HEK293 (cell line): ENCODE results near the gene TDP2.

Experiments used
- CTCF ChIA-PET: fragments of 350-600 bp; formaldehyde crosslinking; extraction: SDS; loops from one replicate; lab custom pipeline; 2021; ENCODE audit warnings: antibody characterized with exemption; lab: Yijun Ruan, JAX
- POLR2A ChIA-PET: fragments of 300-600 bp; formaldehyde crosslinking; extraction: SDS; loops from one replicate; lab custom pipeline; 2020; ENCODE audit warnings: antibody characterized with exemption, inconsistent platforms; lab: Yijun Ruan, JAX
- H3K27ac ChIP-seq: fragments of 200-500 bp; sonication (Bioruptor generic); 2 replicates; pipeline ENCODE4 v1.5.1; 2014; ENCODE audit warnings: low read depth, low read length, control low read depth, inconsistent platforms; ENCODE audit errors: extremely low read depth
- H3K36me3 ChIP-seq, 2 experiments: fragments of 200-500 bp in 1 of 2; sonication (Bioruptor generic) in 1 of 2; 1 replicate in 1 of 2; 2 replicates in 1 of 2; pipeline ENCODE4 v1.5.1; 2014 to 2017; ENCODE audit warnings: inconsistent platforms in 2 of 2, low read length in 2 of 2; ENCODE audit not compliant: control insufficient read depth in 2 of 2, insufficient read depth in 1 of 2
- H3K4me1 ChIP-seq: fragments of 200-500 bp; sonication (Bioruptor generic); 2 replicates; pipeline ENCODE4 v1.5.1; 2014; ENCODE audit warnings: mild to moderate bottlenecking, low read length, inconsistent platforms; ENCODE audit not compliant: control insufficient read depth, insufficient read depth
- H3K4me3 ChIP-seq: 2 replicates; pipeline ENCODE4 v1.5.1; 2011; ENCODE audit warnings: low read depth, mild to moderate bottlenecking, control low read depth, low read length, moderate library complexity
- H3K9me3 ChIP-seq: fragments of 200-500 bp; sonication (Bioruptor generic); 2 replicates; pipeline ENCODE4 v1.5.1; 2014; ENCODE audit warnings: low read depth, low read length, inconsistent platforms; ENCODE audit not compliant: control insufficient read depth, insufficient read depth
- GLI2 ChIP-seq: fragments of 450-650 bp; formaldehyde crosslinking; IDR thresholded peaks from 2 replicates; pipeline ENCODE4; 2017; ENCODE audit warnings: missing biosample characterization, missing genetic modification characterization, low read depth, borderline replicate concordance
- MZF1 ChIP-seq: fragments of 450-650 bp; formaldehyde crosslinking; IDR thresholded peaks from 2 replicates; pipeline ENCODE4 v1.5.1; 2017; ENCODE audit warnings: missing biosample characterization, missing genetic modification characterization, borderline replicate concordance
- SCRT1 ChIP-seq: fragments of 450-650 bp; formaldehyde crosslinking; IDR thresholded peaks from 2 replicates; pipeline ENCODE4 v1.5.1; 2016; ENCODE audit warnings: missing biosample characterization, missing genetic modification characterization, borderline replicate concordance
- SP7 ChIP-seq: fragments of 450-650 bp; formaldehyde crosslinking; IDR thresholded peaks from 2 replicates; pipeline ENCODE4 v1.5.1; 2016; ENCODE audit warnings: missing biosample characterization, missing genetic modification characterization
- ZBTB7A ChIP-seq: fragments of 450-650 bp; formaldehyde crosslinking; IDR thresholded peaks from 2 replicates; pipeline ENCODE4 v1.5.1; 2016; ENCODE audit warnings: low read depth, missing biosample characterization, missing genetic modification characterization
- ZFP69B ChIP-seq: fragments of 450-650 bp; formaldehyde crosslinking; IDR thresholded peaks from 2 replicates; pipeline ENCODE4 v1.5.1; 2016; ENCODE audit warnings: missing biosample characterization, missing genetic modification characterization
- ZNF133 ChIP-seq: fragments of 450-650 bp; formaldehyde crosslinking; IDR thresholded peaks from 2 replicates; pipeline ENCODE4 v1.5.1; 2016; ENCODE audit warnings: missing biosample characterization, missing genetic modification characterization
- ZNF140 ChIP-seq: fragments of 450-650 bp; formaldehyde crosslinking; IDR thresholded peaks from 2 replicates; pipeline ENCODE4 v1.5.1; 2016; ENCODE audit warnings: missing biosample characterization, missing genetic modification characterization
- ZNF366 ChIP-seq: fragments of 450-650 bp; formaldehyde crosslinking; conservative IDR thresholded peaks from 2 replicates; pipeline ENCODE4 v1.5.1; 2016; ENCODE audit warnings: missing biosample characterization, missing genetic modification characterization
- ZNF585B ChIP-seq: fragments of 450-650 bp; formaldehyde crosslinking; IDR thresholded peaks from 2 replicates; pipeline ENCODE4 v1.5.1; 2016; ENCODE audit warnings: missing biosample characterization, missing genetic modification characterization
- ZNF623 ChIP-seq: fragments of 450-650 bp; formaldehyde crosslinking; IDR thresholded peaks from 2 replicates; pipeline ENCODE4 v1.5.1; 2016; ENCODE audit warnings: missing biosample characterization, missing genetic modification characterization
- ZNF658 ChIP-seq: fragments of 450-650 bp; formaldehyde crosslinking; IDR thresholded peaks from 2 replicates; pipeline ENCODE4; 2016; ENCODE audit warnings: missing biosample characterization, missing genetic modification characterization
- ZNF747 ChIP-seq: fragments of 450-650 bp; formaldehyde crosslinking; IDR thresholded peaks from 2 replicates; pipeline ENCODE4 v1.5.1; 2016; ENCODE audit warnings: missing biosample characterization, missing genetic modification characterization
- ZXDB ChIP-seq: fragments of 450-650 bp; formaldehyde crosslinking; IDR thresholded peaks from 2 replicates; pipeline ENCODE4 v1.5.1; 2016; ENCODE audit warnings: missing biosample characterization, missing genetic modification characterization
- TF ChIP-seq, protein P1 (sequence below): fragments of 450-650 bp; formaldehyde crosslinking; IDR thresholded peaks from 2 replicates; pipeline ENCODE4 v1.5.1; 2017; ENCODE audit warnings: missing biosample characterization, missing genetic modification characterization
- TF ChIP-seq, protein P2 (sequence below): fragments of 450-650 bp; formaldehyde crosslinking; IDR thresholded peaks from 2 replicates; pipeline ENCODE4 v1.5.1; 2016; ENCODE audit warnings: missing biosample characterization, missing genetic modification characterization

Gene TDP2

DNA sequence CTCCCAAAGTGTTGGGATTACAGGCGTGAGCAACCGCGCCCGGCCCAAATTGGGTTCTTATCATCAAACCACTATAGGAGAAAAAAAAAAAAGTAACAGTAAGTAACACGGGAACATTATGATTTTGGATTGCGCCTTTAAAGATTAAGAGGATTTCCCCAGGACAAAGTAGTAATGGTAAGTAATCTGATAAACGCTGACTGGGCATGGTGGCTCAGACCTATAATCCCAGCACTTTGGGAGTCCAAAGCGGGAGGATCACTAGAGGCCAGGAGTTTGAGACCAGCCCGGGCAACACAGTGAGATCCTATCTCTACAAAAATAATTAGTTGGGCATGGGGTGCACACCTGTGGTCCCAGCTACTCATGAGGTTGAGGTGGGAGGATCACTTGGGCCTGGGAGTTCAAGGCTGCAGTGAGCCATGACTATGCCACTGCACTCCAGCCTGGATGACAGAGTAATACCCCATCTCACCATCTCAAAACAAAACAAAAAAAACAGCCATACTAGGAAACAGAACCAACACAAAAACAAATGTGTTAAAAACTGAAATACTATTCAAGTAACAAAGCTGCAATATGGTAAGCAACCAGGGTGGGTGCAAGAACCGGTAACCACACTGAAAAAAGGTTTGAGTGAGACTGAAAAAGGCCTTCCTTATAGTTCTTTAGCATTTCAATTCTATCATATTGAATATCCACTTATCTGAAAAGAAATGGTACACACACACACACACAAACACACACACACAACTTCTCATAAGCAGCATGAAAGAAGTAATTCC, 44.0 kb upstream of the TDP2 start:
- H3K4me1 ChIP-seq, result no peaks in the 10 kb centered on the region
- peaks cover 90 to 98% of the 10 kb centered on the region in 2 experiments for H3K36me3 ChIP-seq
- CTCF ChIA-PET, result interaction anchor here (0.6 to 2.4 kb wide), 3 partner anchors 130 to 311 kb away, joined by 3 to 12 read pairs (median 3); no protein-coding TSS in a partner anchor
- no peak overlapping the region for H3K4me3 ChIP-seq
- H3K9me3 ChIP-seq, result no peaks in the 10 kb centered on the region
- POLR2A ChIA-PET, result no interaction called here
- TF ChIP-seq GLI2 (tag by site-specific recombination), result no peak
- TF ChIP-seq ZNF747 (tag by site-specific recombination), result no peak
- no peak for TF ChIP-seq SCRT1 (tag by site-specific recombination)
- TF ChIP-seq, protein P1, sequence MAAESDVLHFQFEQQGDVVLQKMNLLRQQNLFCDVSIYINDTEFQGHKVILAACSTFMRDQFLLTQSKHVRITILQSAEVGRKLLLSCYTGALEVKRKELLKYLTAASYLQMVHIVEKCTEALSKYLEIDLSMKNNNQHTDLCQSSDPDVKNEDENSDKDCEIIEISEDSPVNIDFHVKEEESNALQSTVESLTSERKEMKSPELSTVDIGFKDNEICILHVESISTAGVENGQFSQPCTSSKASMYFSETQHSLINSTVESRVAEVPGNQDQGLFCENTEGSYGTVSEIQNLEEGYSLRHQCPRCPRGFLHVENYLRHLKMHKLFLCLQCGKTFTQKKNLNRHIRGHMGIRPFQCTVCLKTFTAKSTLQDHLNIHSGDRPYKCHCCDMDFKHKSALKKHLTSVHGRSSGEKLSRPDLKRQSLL (tag by site-specific recombination), result no peak
- no peak for TF ChIP-seq ZNF140 (tag by site-specific recombination)
- no peak for TF ChIP-seq MZF1 (tag by site-specific recombination)
- no peak for TF ChIP-seq SP7 (tag by site-specific recombination)
- no peak for TF ChIP-seq ZNF658 (tag by site-specific recombination)
- no peak for TF ChIP-seq ZNF366 (tag by site-specific recombination)
- no peak for TF ChIP-seq ZNF585B (tag by site-specific recombination)
- no peak for TF ChIP-seq ZXDB (tag by site-specific recombination)
- TF ChIP-seq ZFP69B, result no peak
- TF ChIP-seq ZNF133 (tag by site-specific recombination), result no peak
- TF ChIP-seq ZNF623, result no peak
- no peak for TF ChIP-seq ZBTB7A (tag by site-specific recombination)
- TF ChIP-seq, all 188 proteins: peak for 0
- no peak overlapping the region for H3K27ac ChIP-seq

DNA sequence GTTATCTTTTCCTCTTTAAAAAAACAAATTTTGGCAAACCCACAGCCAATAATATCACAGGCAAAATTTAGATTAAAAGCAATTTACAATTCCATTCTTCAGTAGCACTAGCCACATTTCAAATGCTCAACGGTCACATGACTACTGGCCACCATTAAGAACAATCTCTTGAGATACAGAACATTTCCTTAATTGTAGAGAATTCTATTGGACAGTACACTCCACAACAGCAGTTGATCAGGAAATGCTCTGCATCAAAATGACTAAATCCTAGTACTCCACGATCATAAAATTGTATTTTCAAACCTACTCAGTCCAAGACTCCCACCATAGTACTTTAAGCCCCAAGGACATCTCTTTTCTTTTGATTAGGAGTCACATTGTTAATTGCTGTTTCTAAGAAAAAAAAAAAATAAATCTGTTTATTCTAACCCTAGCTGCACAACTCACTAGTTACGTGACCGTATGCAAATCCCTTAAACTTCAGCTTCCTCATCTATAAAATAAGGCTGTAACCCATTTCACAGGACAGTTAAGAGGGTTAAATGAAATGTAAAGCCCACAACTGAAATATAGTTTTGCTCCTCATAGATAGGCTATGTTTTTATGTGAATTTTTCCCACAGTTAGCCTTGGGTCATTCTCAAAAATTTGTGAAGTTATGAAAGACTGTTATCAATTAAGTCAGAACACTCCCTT, 42.5 kb upstream of the TDP2 start:
- H3K36me3 ChIP-seq, result peaks cover 87 to 98% of the 10 kb centered on the region in 2 experiments
- no peak overlapping the region for H3K4me3 ChIP-seq
- POLR2A ChIA-PET, result no interaction called here
- CTCF ChIA-PET, result interaction anchor here (0.6 to 2.4 kb wide), 3 partner anchors 55 to 144 kb away, joined by 3 to 12 read pairs (median 4); no protein-coding TSS in a partner anchor
- TF ChIP-seq, protein P2, sequence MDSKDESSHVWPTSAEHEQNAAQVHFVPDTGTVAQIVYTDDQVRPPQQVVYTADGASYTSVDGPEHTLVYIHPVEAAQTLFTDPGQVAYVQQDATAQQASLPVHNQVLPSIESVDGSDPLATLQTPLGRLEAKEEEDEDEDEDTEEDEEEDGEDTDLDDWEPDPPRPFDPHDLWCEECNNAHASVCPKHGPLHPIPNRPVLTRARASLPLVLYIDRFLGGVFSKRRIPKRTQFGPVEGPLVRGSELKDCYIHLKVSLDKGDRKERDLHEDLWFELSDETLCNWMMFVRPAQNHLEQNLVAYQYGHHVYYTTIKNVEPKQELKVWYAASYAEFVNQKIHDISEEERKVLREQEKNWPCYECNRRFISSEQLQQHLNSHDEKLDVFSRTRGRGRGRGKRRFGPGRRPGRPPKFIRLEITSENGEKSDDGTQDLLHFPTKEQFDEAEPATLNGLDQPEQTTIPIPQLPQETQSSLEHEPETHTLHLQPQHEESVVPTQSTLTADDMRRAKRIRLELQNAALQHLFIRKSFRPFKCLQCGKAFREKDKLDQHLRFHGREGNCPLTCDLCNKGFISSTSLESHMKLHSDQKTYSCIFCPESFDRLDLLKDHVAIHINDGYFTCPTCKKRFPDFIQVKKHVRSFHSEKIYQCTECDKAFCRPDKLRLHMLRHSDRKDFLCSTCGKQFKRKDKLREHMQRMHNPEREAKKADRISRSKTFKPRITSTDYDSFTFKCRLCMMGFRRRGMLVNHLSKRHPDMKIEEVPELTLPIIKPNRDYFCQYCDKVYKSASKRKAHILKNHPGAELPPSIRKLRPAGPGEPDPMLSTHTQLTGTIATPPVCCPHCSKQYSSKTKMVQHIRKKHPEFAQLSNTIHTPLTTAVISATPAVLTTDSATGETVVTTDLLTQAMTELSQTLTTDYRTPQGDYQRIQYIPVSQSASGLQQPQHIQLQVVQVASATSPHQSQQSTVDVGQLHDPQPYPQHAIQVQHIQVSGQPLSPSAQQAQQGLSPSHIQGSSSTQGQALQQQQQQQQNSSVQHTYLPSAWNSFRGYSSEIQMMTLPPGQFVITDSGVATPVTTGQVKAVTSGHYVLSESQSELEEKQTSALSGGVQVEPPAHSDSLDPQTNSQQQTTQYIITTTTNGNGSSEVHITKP (tag by site-specific recombination), result no peak
- H3K27ac ChIP-seq, result no peak overlapping the region
- H3K9me3 ChIP-seq, result no peaks in the 10 kb centered on the region
- H3K4me1 ChIP-seq, result no peaks in the 10 kb centered on the region
